ENCODE data around the gene ZNF407. TPM values are rescaled to one million over a fixed set of nuclear protein-coding genes. Genes with fewer than 3 reads are reported as not detected.

Gene ZNF407
- total RNA-seq, 1 donor from 2014 or later = 26.7 TPM

DNA sequence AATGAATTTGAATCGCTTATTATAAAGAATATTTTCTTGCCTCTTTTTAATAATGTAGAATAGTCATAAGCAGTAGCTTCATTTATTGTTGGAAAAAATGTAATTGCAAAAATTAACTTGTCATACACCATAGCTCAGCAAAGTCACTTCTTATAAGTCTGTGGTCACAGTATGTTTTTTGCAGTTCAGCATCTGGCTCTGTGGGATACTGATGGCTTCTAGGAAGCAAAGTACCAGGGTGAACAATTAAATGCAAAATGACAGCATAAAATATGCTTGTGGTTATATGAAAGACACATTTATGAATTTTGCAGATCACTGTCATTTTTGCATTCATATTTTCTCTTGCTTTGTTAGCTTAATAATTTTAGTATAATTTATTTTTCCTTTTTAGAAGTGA lies 116.5 kb downstream of the ZNF407 start:
- Mint-ChIP-seq H3K9me3 (no peaks in the 10 kb centered on the region), H3K4me3 (no peak overlapping the region), H3K27ac (no peak overlapping the region), H3K4me1 (peaks cover under 1% of the 10 kb centered on the region), H3K27me3 (no peaks in the 10 kb centered on the region), H3K36me3 (ENCODE audit: low read depth) (peaks cover 13% of the 10 kb centered on the region)
- ChIA-PET POLR2A (no interaction called here), CTCF (no interaction called here)
- TF ChIP-seq, protein P1, sequence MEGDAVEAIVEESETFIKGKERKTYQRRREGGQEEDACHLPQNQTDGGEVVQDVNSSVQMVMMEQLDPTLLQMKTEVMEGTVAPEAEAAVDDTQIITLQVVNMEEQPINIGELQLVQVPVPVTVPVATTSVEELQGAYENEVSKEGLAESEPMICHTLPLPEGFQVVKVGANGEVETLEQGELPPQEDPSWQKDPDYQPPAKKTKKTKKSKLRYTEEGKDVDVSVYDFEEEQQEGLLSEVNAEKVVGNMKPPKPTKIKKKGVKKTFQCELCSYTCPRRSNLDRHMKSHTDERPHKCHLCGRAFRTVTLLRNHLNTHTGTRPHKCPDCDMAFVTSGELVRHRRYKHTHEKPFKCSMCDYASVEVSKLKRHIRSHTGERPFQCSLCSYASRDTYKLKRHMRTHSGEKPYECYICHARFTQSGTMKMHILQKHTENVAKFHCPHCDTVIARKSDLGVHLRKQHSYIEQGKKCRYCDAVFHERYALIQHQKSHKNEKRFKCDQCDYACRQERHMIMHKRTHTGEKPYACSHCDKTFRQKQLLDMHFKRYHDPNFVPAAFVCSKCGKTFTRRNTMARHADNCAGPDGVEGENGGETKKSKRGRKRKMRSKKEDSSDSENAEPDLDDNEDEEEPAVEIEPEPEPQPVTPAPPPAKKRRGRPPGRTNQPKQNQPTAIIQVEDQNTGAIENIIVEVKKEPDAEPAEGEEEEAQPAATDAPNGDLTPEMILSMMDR (IDR thresholded peaks at IDR 0.05) = no peak
- no peak for DNase-seq
- no peak for ATAC-seq (ENCODE audit: low read depth)
- intact Hi-C loops (cut with micrococcal nuclease) = no loop called here

DNA sequence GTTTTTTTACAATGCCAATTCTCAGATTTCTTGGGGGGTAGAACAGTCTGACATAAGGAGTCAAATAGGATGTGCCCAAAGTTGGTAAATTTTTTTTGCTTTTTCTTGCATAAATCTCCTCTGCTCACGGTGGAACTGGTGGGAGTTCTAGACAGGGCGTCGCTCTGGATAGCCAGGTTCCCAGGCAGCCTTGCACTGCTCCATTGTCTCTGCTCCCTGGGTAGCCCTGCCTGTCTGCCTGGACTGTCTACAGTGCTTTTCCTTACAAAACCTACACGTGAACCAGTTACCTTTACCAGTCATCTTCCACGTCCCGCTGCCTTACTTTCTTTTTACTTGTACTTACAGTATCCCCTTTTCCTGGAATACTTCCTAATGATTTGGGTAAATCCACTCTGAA lies 117.1 kb downstream of the ZNF407 start:
- DNase-seq (no peak), ATAC-seq (ENCODE audit: low read depth) (no peak)
- CTCF ChIA-PET = no interaction called here
- Mint-ChIP-seq H3K9me3 (peaks cover 3% of the 10 kb centered on the region), H3K27me3 (no peaks in the 10 kb centered on the region), H3K27ac (no peak overlapping the region), H3K4me3 (no peak overlapping the region), H3K36me3 (ENCODE audit: low read depth) (peaks cover 17% of the 10 kb centered on the region), H3K4me1 (peaks cover 4% of the 10 kb centered on the region)
- TF ChIP-seq, protein P1 (IDR thresholded peaks at IDR 0.05) = no peak
- intact Hi-C loops (cut with micrococcal nuclease) = no loop called here
- POLR2A ChIA-PET = no interaction called here

DNA sequence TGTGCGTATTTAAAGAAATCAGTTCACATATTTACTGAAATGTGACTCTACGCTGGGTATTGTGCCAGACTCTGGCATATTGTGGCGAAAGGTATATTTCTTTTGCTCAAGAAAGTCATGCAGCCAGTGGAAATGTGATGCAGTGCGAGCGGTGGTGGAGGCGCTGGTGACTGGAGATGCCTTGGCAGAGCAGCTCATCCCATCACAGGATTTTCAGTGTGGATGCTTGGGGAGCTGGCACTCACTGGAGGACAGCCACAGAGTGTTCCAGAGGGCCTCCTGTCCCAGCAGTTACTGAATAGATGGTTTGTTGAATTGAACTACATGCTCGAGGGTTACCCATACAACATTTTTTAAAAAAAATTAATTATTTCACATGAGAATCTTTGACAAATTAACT lies 117.6 kb downstream of the ZNF407 start:
- POLR2A ChIA-PET = no interaction called here
- H3K27ac Mint-ChIP-seq = no peak overlapping the region

DNA sequence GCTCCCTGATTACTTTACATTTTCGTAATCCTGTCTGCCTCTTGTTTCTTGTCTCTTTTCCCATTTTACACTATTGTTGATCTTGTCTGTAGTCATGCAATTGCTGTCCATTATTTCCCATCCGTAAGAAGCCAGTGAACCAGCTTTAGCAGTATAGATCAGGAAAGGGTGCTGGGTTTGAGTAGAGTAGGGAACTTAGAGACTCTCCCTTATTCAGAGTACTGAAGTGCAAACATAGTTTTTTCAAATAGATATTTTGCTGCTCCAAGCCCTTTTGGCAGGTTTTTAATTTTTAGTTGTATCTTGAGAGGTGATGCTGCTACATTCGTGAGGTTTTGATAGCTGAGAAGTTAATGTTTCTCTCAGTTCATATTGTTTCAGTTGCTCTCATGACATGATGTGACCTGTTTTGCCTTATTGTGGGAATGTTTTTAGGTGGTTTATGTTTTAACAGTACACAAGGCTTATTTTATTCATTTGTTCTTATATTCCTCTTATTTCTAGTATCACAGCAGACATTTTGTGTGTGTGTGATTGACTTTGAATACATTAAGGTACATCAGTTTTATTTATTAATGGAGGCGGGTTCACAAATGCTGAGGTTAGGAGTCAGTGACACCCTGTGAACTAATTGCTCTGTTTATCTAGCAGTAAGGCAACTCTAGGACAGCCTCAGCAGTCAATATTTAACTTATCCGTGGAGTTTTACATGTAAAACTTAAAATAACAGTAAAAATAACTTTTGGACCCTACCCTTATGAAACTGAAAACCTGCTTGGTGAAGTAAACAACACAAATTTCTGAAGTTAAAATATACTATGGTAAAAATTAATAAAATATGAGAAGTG lies 118.4 kb downstream of the ZNF407 start:
- intact Hi-C loops (cut with micrococcal nuclease) = no loop called here
- DNase-seq = no peak
- Mint-ChIP-seq H3K27me3 (no peaks in the 10 kb centered on the region), H3K9me3 (peaks cover 10% of the 10 kb centered on the region), H3K4me3 (no peak overlapping the region), H3K4me1 (peaks cover 17% of the 10 kb centered on the region), H3K36me3 (ENCODE audit: low read depth) (peaks cover 22% of the 10 kb centered on the region), H3K27ac (no peak overlapping the region)
- ChIA-PET CTCF (interaction anchor here (0.7 kb wide), 1 partner anchor 702 kb away, joined by 3 read pairs; no protein-coding TSS in a partner anchor), POLR2A (no interaction called here)
- no peak for ATAC-seq (ENCODE audit: low read depth)
- TF ChIP-seq, protein P1 (IDR thresholded peaks at IDR 0.05) = no peak

More for the DNA sequence above, 117.6 kb downstream of the ZNF407 start:
- Mint-ChIP-seq H3K36me3 (ENCODE audit: low read depth) (peaks cover 21% of the 10 kb centered on the region), H3K4me3 (no peak overlapping the region), H3K27me3 (no peaks in the 10 kb centered on the region), H3K4me1 (peaks cover 9% of the 10 kb centered on the region), H3K9me3 (peaks cover 4% of the 10 kb centered on the region)
- CTCF ChIA-PET = interaction anchor here (0.7 kb wide), 1 partner anchor 703 kb away, joined by 3 read pairs; no protein-coding TSS in a partner anchor
- DNase-seq = no peak
- ATAC-seq (ENCODE audit: low read depth) = no peak
- intact Hi-C loops (cut with micrococcal nuclease) = no loop called here
- TF ChIP-seq, protein P1 (IDR thresholded peaks at IDR 0.05) = no peak

DNA sequence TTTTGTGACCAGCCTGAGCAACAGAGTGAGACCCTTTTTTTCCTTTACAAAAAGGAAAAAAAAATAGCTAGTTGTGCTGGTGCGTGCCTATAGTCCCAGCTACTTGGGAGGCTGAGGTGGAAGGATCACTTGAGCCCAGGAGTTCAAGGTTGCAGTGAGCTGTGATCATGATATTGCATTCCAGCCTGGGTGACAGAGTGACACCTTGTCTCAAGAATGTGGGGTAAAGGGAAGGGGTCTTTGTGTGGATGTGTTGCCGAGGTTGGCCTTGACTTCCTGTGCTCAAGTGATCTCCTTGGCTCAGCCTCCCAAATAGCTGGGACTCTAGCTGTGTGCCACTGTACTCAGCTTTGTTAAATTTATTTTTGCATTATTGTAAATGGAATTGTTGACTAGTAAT lies 120.6 kb downstream of the ZNF407 start:
- intact Hi-C loops (cut with micrococcal nuclease) = no loop called here
- Mint-ChIP-seq H3K4me1 (peaks cover 32% of the 10 kb centered on the region), H3K27me3 (no peaks in the 10 kb centered on the region), H3K9me3 (peaks cover 10% of the 10 kb centered on the region), H3K4me3 (no peak overlapping the region), H3K36me3 (ENCODE audit: low read depth) (peaks cover 20% of the 10 kb centered on the region), H3K27ac (no peak overlapping the region)
- DNase-seq (no peak), ATAC-seq (ENCODE audit: low read depth) (no peak)
- TF ChIP-seq, protein P1 (IDR thresholded peaks at IDR 0.05) = no peak
- CTCF ChIA-PET = no interaction called here
- POLR2A ChIA-PET = no interaction called here
